GM12878 (cell line): ENCODE data around the gene DIP2B.

ENCODE experiments used
- CTCF ChIP-seq, 3 experiments: IDR thresholded peaks in 2 of 3; conservative IDR thresholded peaks in 1 of 3; 2 replicates each; pipeline ENCODE4 v1.5.1; 2011; ENCODE audit warnings: low read depth in 3 of 3, low read length in 3 of 3, mild to moderate bottlenecking in 3 of 3, control low read depth in 2 of 3, moderate library complexity in 2 of 3, inconsistent platforms in 1 of 3, mixed read lengths in 1 of 3; ENCODE audit not compliant: control insufficient read depth in 2 of 3, insufficient read depth in 1 of 3; ENCODE audit errors: extremely low read depth in 1 of 3
- EP300 ChIP-seq, 2 experiments: fragments of 150-350 bp in 1 of 2; IDR thresholded peaks; 2 replicates each; pipeline ENCODE4 v1.6.1; 2011 to 2012; ENCODE audit warnings: low read depth in 2 of 2, low read length in 2 of 2, borderline replicate concordance in 1 of 2, improper control_type of control experiment in 1 of 2, inconsistent platforms in 1 of 2; ENCODE audit not compliant: control insufficient read depth in 1 of 2
- GABPA ChIP-seq: IDR thresholded peaks from 2 replicates; pipeline ENCODE4 v1.6.1; 2014; ENCODE audit warnings: antibody characterized with exemption, low read depth, mild to moderate bottlenecking, inconsistent platforms
- MXI1 ChIP-seq: fragments of 150-350 bp; IDR thresholded peaks from 2 replicates; pipeline ENCODE4 v1.6.1; 2011; ENCODE audit warnings: low read depth, mild to moderate bottlenecking, inconsistent platforms, low read length, improper control_type of control experiment
- RCOR1 ChIP-seq: conservative IDR thresholded peaks from 2 replicates; pipeline ENCODE4 v1.6.1; 2012; ENCODE audit warnings: low read depth, low read length, improper control_type of control experiment
- SP1 ChIP-seq: IDR thresholded peaks from one replicate; pipeline ENCODE4 v1.6.1; 2011; ENCODE audit warnings: low read depth, low read length
- TF ChIP-seq, protein P1 (sequence below): fragments of 450-650 bp; IDR thresholded peaks from 2 replicates; pipeline ENCODE4 v1.6.1; 2016; ENCODE audit warnings: mild to moderate bottlenecking

DNA sequence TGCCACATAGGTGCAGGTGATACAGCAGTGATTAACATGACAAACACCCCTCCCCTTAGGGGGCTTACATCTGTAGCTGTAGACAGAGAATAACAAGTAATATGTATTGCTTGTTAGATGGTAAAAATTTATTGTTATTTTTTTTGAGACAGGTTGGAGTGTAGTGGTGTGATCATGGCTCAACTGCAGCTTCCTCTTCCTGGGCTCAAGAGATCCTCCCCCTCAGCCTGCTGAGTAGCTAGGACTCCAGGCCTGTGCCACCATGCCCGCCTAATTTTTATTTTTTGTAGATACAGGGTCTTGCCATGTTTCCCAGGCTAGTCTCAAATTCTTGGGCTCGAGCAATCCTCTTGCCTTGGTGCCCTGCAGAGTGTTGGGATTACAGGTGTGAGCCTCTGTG is 19.8 kb downstream of the DIP2B start:
- TF ChIP-seq, protein P1, sequence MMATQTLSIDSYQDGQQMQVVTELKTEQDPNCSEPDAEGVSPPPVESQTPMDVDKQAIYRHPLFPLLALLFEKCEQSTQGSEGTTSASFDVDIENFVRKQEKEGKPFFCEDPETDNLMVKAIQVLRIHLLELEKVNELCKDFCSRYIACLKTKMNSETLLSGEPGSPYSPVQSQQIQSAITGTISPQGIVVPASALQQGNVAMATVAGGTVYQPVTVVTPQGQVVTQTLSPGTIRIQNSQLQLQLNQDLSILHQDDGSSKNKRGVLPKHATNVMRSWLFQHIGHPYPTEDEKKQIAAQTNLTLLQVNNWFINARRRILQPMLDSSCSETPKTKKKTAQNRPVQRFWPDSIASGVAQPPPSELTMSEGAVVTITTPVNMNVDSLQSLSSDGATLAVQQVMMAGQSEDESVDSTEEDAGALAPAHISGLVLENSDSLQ = no peak
- TF ChIP-seq RCOR1 (no peak), SP1 (no peak), GABPA (no peak), MXI1 (no peak), EP300 (IDR thresholded peaks at IDR 0.05; ENCODE audit: borderline replicate concordance in 1 of 2, control insufficient read depth in 1 of 2, low read depth in 2 of 2, low read length in 2 of 2) (no peak), CTCF (IDR thresholded peaks at IDR 0.05 in 2 of 3, conservative IDR thresholded peaks at IDR 0.05 in 1 of 3; ENCODE audit: control insufficient read depth in 2 of 3, extremely low read depth in 1 of 3, insufficient read depth in 1 of 3, low read depth in 3 of 3, low read length in 3 of 3) (no peak)
